H1 (cell line): Measurements from ENCODE around the gene KCNJ2. TPM values are rescaled to one million over a fixed set of nuclear protein-coding genes. Genes with fewer than 3 reads are reported as not detected.

Source experiments
- CTCF ChIA-PET: fragments of 300-600 bp; sonication (Branson Sonifier 250); formaldehyde crosslinking; loops from one replicate; lab custom pipeline; 2021; ENCODE audit not compliant: partially characterized antibody; lab: Charles Lee
- POLR2A ChIA-PET: fragments of 300-600 bp; sonication (Branson Sonifier 250); formaldehyde crosslinking; loops from one replicate; lab custom pipeline; 2021; ENCODE audit warnings: inconsistent platforms; ENCODE audit not compliant: partially characterized antibody; lab: Charles Lee
- DNase-seq, 2 experiments: peaks; one replicate each; pipeline versions ENCODE4 v3.0.0 to v3.0.0-alpha.2; 2010 to 2022; ENCODE audit warnings: low spot score in 2 of 2, low read depth in 1 of 2, mixed read lengths in 1 of 2
- FAIRE-seq: peaks from 2 replicates; lab custom pipeline; 2011; peaks lifted over from hg19 to GRCh38; lab: Jason Lieb, UNC
- H2AFZ ChIP-seq: 2 replicates; pipeline ENCODE4 v1.8.1; 2012; ENCODE audit warnings: low read length, inconsistent platforms
- H2AK5ac ChIP-seq: 2 replicates; pipeline ENCODE4 v1.6.1; 2013; ENCODE audit warnings: low read depth, low read length
- H2BK120ac ChIP-seq: replicated peaks from 2 replicates; pipeline ENCODE3; 2013; ENCODE audit warnings: low read depth, low read length, inconsistent platforms
- H2BK12ac ChIP-seq: 2 replicates; pipeline ENCODE4 v1.6.1; 2013; ENCODE audit warnings: low read depth, low read length
- H2BK15ac ChIP-seq: 2 replicates; pipeline ENCODE4 v1.6.1; 2013; ENCODE audit warnings: low read length
- H2BK20ac ChIP-seq: 2 replicates; pipeline ENCODE4 v1.6.1; 2013; ENCODE audit warnings: low read length
- H2BK5ac ChIP-seq: 2 replicates; pipeline ENCODE4 v1.6.1; 2013; ENCODE audit warnings: low read depth, low read length
- H3K14ac ChIP-seq: 2 replicates; pipeline ENCODE4 v1.6.1; 2013; ENCODE audit warnings: inconsistent platforms; ENCODE audit not compliant: insufficient read length
- H3K18ac ChIP-seq: 2 replicates; pipeline ENCODE4 v1.6.1; 2013; ENCODE audit warnings: low read length; ENCODE audit errors: extremely low read depth
- H3K23ac ChIP-seq: 2 replicates; pipeline ENCODE4 v1.6.1; 2013; ENCODE audit warnings: inconsistent platforms; ENCODE audit not compliant: insufficient read length
- H3K23me2 ChIP-seq: 2 replicates; pipeline ENCODE4 v1.6.1; 2013; ENCODE audit warnings: low read depth, low read length
- H3K27ac ChIP-seq: 2 replicates; pipeline ENCODE4 v1.6.1; 2011; ENCODE audit warnings: low read depth, low read length, inconsistent platforms
- H3K27me3 ChIP-seq, 4 experiments: replicated peaks in 1 of 4; 1 replicate in 1 of 4; 2 replicates in 3 of 4; pipeline versions ENCODE4 v1.6.1 to v1.8.1; 2011 to 2013; ENCODE audit warnings: low read length in 3 of 4, mild to moderate bottlenecking in 3 of 4, inconsistent platforms in 2 of 4, mixed read lengths in 2 of 4, moderate library complexity in 1 of 4; ENCODE audit not compliant: control insufficient read depth in 3 of 4, insufficient read depth in 3 of 4; ENCODE audit errors: extremely low read depth in 1 of 4
- H3K36me3 ChIP-seq, 4 experiments: 2 replicates each; pipeline versions ENCODE4 v1.6.1 to v1.8.1; 2011 to 2013; ENCODE audit warnings: mild to moderate bottlenecking in 4 of 4, low read length in 3 of 4, moderate library complexity in 2 of 4, control low read depth in 1 of 4, inconsistent platforms in 1 of 4; ENCODE audit not compliant: insufficient read depth in 4 of 4, control insufficient read depth in 2 of 4
- H3K4ac ChIP-seq: replicated peaks from 2 replicates; pipeline ENCODE3; 2013; ENCODE audit warnings: low read length, low read depth, mixed read lengths, inconsistent platforms; ENCODE audit not compliant: insufficient read length
- H3K4me1 ChIP-seq, 4 experiments: replicated peaks in 1 of 4; 1 replicate in 1 of 4; 2 replicates in 3 of 4; pipeline versions ENCODE4 v1.6.1 to v1.8.1; 2011 to 2013; ENCODE audit warnings: low read length in 3 of 4, inconsistent platforms in 2 of 4, mixed read lengths in 1 of 4; ENCODE audit not compliant: insufficient read depth in 4 of 4, control insufficient read depth in 3 of 4
- H3K4me2 ChIP-seq, 2 experiments: 2 replicates each; pipeline versions ENCODE4 v1.6.1 to v1.8.1; 2011 to 2013; ENCODE audit warnings: low read depth in 2 of 2, low read length in 2 of 2, control low read depth in 1 of 2, inconsistent platforms in 1 of 2, mild to moderate bottlenecking in 1 of 2; ENCODE audit not compliant: insufficient read depth in 1 of 2
- H3K4me3 ChIP-seq, 4 experiments: fragments of 200-600, 300-600 bp in 1 of 4; sonication (generic), shearing (Covaris generic), sonication (Bioruptor Twin) in 1 of 4; 2 replicates each; pipeline versions ENCODE4 v1.5.1 to v1.8.1; 2011 to 2016; ENCODE audit warnings: low read length in 4 of 4, low read depth in 3 of 4, control low read depth in 2 of 4, inconsistent platforms in 2 of 4, mild to moderate bottlenecking in 2 of 4, mixed read lengths in 1 of 4, moderate library complexity in 1 of 4; ENCODE audit not compliant: insufficient read depth in 2 of 4; ENCODE audit errors: extremely low read depth in 1 of 4
- H3K56ac ChIP-seq: replicated peaks from 2 replicates; pipeline ENCODE3; 2013; ENCODE audit warnings: low read depth, mild to moderate bottlenecking, mixed read lengths, low read length, inconsistent platforms; ENCODE audit not compliant: insufficient read length
- H3K79me1 ChIP-seq: 2 replicates; pipeline ENCODE4 v1.6.1; 2013; ENCODE audit warnings: low read depth, low read length, control low read depth
- H3K79me2 ChIP-seq, 2 experiments: 2 replicates each; pipeline versions ENCODE4 v1.6.1 to v1.8.1; 2012 to 2013; ENCODE audit warnings: low read length in 2 of 2, mild to moderate bottlenecking in 2 of 2, inconsistent platforms in 1 of 2; ENCODE audit not compliant: insufficient read depth in 2 of 2, control insufficient read depth in 1 of 2
- H3K9ac ChIP-seq, 4 experiments: replicated peaks in 1 of 4; 1 replicate in 1 of 4; 2 replicates in 3 of 4; pipeline versions ENCODE4 v1.6.1 to v1.8.1; 2011 to 2013; ENCODE audit warnings: low read depth in 3 of 4, low read length in 3 of 4, control low read depth in 2 of 4, mild to moderate bottlenecking in 2 of 4, moderate library complexity in 2 of 4, inconsistent platforms in 1 of 4; ENCODE audit errors: extremely low read depth in 1 of 4
- H3K9me3 ChIP-seq, 2 experiments: 2 replicates each; pipeline versions ENCODE4 v1.6.1 to v1.8.1; 2012 to 2013; ENCODE audit warnings: mild to moderate bottlenecking in 2 of 2, moderate library complexity in 2 of 2, control low read depth in 1 of 2, inconsistent platforms in 1 of 2, low read depth in 1 of 2, low read length in 1 of 2, mixed read lengths in 1 of 2; ENCODE audit not compliant: insufficient read depth in 2 of 2
- H4K20me1 ChIP-seq, 2 experiments: replicated peaks in 1 of 2; 2 replicates each; pipeline versions ENCODE3 to v1.8.1; 2011 to 2013; ENCODE audit warnings: inconsistent platforms in 2 of 2, low read length in 2 of 2, mild to moderate bottlenecking in 1 of 2; ENCODE audit not compliant: insufficient read depth in 2 of 2, control insufficient read depth in 1 of 2
- H4K5ac ChIP-seq: 2 replicates; pipeline ENCODE4 v1.6.1; 2013; ENCODE audit warnings: low read length, low read depth, mixed read lengths, inconsistent platforms; ENCODE audit not compliant: insufficient read length
- H4K8ac ChIP-seq: 2 replicates; pipeline ENCODE4 v1.8.0; 2013; ENCODE audit warnings: mild to moderate bottlenecking, moderate library complexity, low read length, inconsistent platforms; ENCODE audit not compliant: insufficient read depth; ENCODE audit errors: extremely low read depth
- H4K91ac ChIP-seq: replicated peaks from 2 replicates; pipeline ENCODE3; 2013; ENCODE audit warnings: low read length, mixed read lengths, inconsistent platforms; ENCODE audit not compliant: insufficient read length
- TCF12 ChIP-seq: IDR thresholded peaks from 2 replicates; pipeline ENCODE4 v1.6.1; 2011; ENCODE audit warnings: low read depth, mild to moderate bottlenecking, low read length
- WGBS, 2 experiments: shearing (Covaris generic) in 1 of 2; methylation state at CpG; one replicate each; pipeline versions ENCODE4 v1.1.6 to v1.1.7; 2013 to 2015; ENCODE audit warnings: low lambda C conversion rate in 2 of 2, mixed read lengths in 2 of 2, inconsistent platforms in 1 of 2, low coverage in 1 of 2, missing lambda C conversion rate in 1 of 2; ENCODE audit not compliant: insufficient replicate concordance in 2 of 2, insufficient coverage in 1 of 2, insufficient read length in 1 of 2; ENCODE audit errors: extremely low coverage in 1 of 2, missing lambda C conversion rate in 1 of 2; 5-methylcytosine and 5-hydroxymethylcytosine counted together
- polyA plus RNA-seq, 7 experiments: library from polyadenylated mRNA; depleted of rRNA in 3 of 7; stranded (reverse) in 5 of 7; unstranded in 2 of 7; fragments of >200 nt in 5 of 7; fragments of 200-250 nt in 2 of 7; gene quantifications; 1 replicate in 5 of 7; 2 replicates in 1 of 7; 4 replicates in 1 of 7; pipeline versions ENCODE4 v1.2.1 to v1.2.3, GENCODE V29; 2011 to 2013; ENCODE audit warnings: missing spikeins in 2 of 7, mixed read lengths in 2 of 7
- total RNA-seq: library from RNA; stranded (reverse); fragmentation: NEBNext Ultra II Directional; extraction: Animal tissue kit (Norgen Biotek cat#: 25700); gene quantifications from 2 replicates; pipeline ENCODE4 v1.2.1, GENCODE V29; 2021

Gene KCNJ2
- total and polyA plus RNA-seq, 2 of the 8 experiments (the other 6 are each of a cell fraction or from before 2014, with no cell fraction given), result 0.23 to 0.76 TPM

DNA sequence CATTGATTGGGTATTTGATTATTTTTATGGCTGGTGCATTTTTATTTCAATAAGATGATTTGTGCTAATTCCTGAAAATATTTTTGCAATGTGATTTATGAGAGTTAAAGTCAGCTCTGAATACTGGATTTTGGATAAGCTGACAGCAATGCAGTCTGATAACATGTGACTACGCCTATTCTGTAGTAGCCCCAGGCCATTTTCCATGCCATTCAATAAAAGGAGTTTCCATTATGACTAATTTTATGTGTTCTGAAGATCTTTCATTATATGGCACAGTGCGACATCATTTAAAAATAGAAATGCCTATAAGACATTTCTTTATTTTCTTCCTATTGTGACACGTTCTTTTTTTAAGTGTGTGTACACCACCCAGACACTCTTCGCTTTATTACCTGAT, 46.3 kb downstream of the KCNJ2 start:
- Histone ChIP-seq H2BK12ac (no peak overlapping the region), H3K23ac (no peak overlapping the region), H4K91ac (no peak overlapping the region), H2BK15ac (no peak overlapping the region), H4K20me1 (no peaks in the 10 kb centered on the region), H2AK5ac (no peak overlapping the region), H3K79me2 (no peaks in the 10 kb centered on the region), H2AFZ (no peak overlapping the region), H3K4ac (no peak overlapping the region), H3K4me2 (no peak overlapping the region), H3K18ac (no peak overlapping the region), H3K23me2 (no peaks in the 10 kb centered on the region), H3K79me1 (no peaks in the 10 kb centered on the region), H3K4me3 (no peak overlapping the region), H3K27ac (no peak overlapping the region), H3K9me3 (peaks cover 6 to 7% of the 10 kb centered on the region in 2 experiments; a peak in 3 of 4 replicates), H2BK20ac (no peak overlapping the region), H3K27me3 (no peaks in the 10 kb centered on the region), H3K56ac (no peak overlapping the region), H2BK120ac (no peak overlapping the region), H4K8ac (no peak overlapping the region), H3K4me1 (no peaks in the 10 kb centered on the region), H3K9ac (no peak overlapping the region), H4K5ac (no peak overlapping the region), H3K36me3 (no peaks in the 10 kb centered on the region), H2BK5ac (no peak overlapping the region), H3K14ac (no peak overlapping the region)
- TF ChIP-seq TCF12, result no peak
- 94% methylated on average over 4 of the region's 4 CpGs; no CpG with 5 or more reads in 1 of the 2 experiments for WGBS, 2 experiments
- DNase-seq, result no peak
- POLR2A ChIA-PET, result no interaction called here
- FAIRE-seq, result no peak
- CTCF ChIA-PET, result no interaction called here
